GM12891 (cell line): Measurements from ENCODE around the gene LGI2.

Experiments used
- POLR2A ChIP-seq: IDR thresholded peaks from 2 replicates; pipeline ENCODE4 v1.6.1; 2011; ENCODE audit warnings: low read depth, low read length, control low read depth
- TAF1 ChIP-seq: IDR thresholded peaks from 2 replicates; pipeline ENCODE4 v1.6.1; 2011; ENCODE audit warnings: low read depth, low read length, control low read depth

GRCh38 chr4:25030277-25031076, at the start of gene LGI2:
- TF ChIP-seq POLR2A: no peak
- TF ChIP-seq TAF1: no peak
